Nephron progenitor cell (in vitro differentiated cells): ENCODE data around the gene WARS2.
"Not testable (repeated sequence)": the region's sequence is repeated elsewhere in the genome, so short reads cannot be mapped to it uniquely, and the experiment has no call there.

ENCODE experiments used
- DNase-seq: peaks from one replicate; pipeline ENCODE4 v3.0.0; 2021
- H3K27ac Mint-ChIP-seq: 2 replicates; pipeline ENCODE4 v1.8.0; 2021; ENCODE audit warnings: mild to moderate bottlenecking, moderate library complexity, mixed read lengths
- H3K27me3 Mint-ChIP-seq: 2 replicates; pipeline ENCODE4 v1.8.0; 2021; ENCODE audit warnings: mild to moderate bottlenecking, low read depth, mixed read lengths; ENCODE audit not compliant: poor library complexity
- H3K36me3 Mint-ChIP-seq: 2 replicates; pipeline ENCODE4 v1.8.0; 2021; ENCODE audit warnings: low read depth, mixed read lengths
- H3K4me1 Mint-ChIP-seq: 2 replicates; pipeline ENCODE4 v1.8.0; 2021; ENCODE audit warnings: mixed read lengths
- H3K4me3 Mint-ChIP-seq: 2 replicates; pipeline ENCODE4 v1.8.0; 2021; ENCODE audit warnings: mild to moderate bottlenecking, moderate library complexity, mixed read lengths
- H3K9me3 Mint-ChIP-seq: 2 replicates; pipeline ENCODE4 v1.8.0; 2021; ENCODE audit warnings: mild to moderate bottlenecking, moderate library complexity, mixed read lengths
- TF ChIP-seq, protein P1 (sequence below): fragments of 200-600 bp; sonication (generic); IDR thresholded peaks from 2 replicates; pipeline ENCODE4 v1.5.0; 2021; ENCODE audit warnings: antibody characterized with exemption

The WARS2 gene

DNA sequence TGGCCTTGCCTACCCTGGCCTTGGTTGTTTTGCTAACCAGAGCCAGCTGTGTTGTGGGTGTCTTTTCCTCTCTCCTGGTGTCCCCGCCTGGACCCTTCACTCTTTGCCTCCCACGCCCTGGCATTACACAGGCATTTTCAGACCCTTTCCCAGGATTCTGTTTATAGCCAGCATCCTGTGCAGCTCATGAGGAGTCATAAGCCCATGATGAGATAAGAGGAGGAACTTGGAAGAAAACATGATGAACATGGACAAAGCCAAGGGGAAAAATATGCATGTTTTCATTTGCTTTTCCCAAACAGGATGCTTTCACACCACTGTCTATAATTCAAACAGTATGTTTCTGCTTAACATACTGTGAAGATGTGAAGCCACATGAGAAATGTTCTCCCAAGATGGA is 18.7 kb upstream of the WARS2 start:
- Mint-ChIP-seq H3K27me3 (no peaks in the 10 kb centered on the region), H3K27ac (no peak overlapping the region), H3K9me3 (peaks cover 44% of the 10 kb centered on the region), H3K4me3 (no peak overlapping the region), H3K4me1 (no peaks in the 10 kb centered on the region), H3K36me3 (peaks cover 81% of the 10 kb centered on the region)
- no peak for DNase-seq
- TF ChIP-seq, protein P1, sequence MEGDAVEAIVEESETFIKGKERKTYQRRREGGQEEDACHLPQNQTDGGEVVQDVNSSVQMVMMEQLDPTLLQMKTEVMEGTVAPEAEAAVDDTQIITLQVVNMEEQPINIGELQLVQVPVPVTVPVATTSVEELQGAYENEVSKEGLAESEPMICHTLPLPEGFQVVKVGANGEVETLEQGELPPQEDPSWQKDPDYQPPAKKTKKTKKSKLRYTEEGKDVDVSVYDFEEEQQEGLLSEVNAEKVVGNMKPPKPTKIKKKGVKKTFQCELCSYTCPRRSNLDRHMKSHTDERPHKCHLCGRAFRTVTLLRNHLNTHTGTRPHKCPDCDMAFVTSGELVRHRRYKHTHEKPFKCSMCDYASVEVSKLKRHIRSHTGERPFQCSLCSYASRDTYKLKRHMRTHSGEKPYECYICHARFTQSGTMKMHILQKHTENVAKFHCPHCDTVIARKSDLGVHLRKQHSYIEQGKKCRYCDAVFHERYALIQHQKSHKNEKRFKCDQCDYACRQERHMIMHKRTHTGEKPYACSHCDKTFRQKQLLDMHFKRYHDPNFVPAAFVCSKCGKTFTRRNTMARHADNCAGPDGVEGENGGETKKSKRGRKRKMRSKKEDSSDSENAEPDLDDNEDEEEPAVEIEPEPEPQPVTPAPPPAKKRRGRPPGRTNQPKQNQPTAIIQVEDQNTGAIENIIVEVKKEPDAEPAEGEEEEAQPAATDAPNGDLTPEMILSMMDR, result no peak

DNA sequence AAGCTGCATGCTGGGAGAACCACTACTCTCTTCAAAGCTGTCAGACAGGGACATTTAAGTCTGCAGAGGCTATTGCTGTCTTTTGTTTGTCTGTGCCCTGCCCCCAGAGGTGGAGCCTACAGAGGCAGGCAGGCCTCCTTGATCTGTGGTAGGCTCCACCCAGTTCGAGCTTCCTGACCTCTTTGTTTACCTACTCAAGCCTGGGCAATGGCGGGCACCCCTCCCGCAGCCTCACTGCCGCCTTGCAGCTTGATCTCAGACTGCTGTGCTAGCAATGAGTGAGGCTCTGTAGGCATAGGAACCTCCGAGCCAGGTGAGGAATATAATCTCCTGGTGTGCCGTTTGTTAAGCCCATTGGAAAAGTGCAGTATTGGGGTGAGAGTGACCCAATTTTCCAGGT is 16.3 kb upstream of the WARS2 start:
- H3K4me3 Mint-ChIP-seq, H3K27ac Mint-ChIP-seq, H3K27me3 Mint-ChIP-seq, DNase-seq, H3K4me1 Mint-ChIP-seq: not testable (repeated sequence)
- H3K36me3 Mint-ChIP-seq, result peaks cover 84% of the 10 kb centered on the region
- peaks cover 60% of the 10 kb centered on the region for H3K9me3 Mint-ChIP-seq

DNA sequence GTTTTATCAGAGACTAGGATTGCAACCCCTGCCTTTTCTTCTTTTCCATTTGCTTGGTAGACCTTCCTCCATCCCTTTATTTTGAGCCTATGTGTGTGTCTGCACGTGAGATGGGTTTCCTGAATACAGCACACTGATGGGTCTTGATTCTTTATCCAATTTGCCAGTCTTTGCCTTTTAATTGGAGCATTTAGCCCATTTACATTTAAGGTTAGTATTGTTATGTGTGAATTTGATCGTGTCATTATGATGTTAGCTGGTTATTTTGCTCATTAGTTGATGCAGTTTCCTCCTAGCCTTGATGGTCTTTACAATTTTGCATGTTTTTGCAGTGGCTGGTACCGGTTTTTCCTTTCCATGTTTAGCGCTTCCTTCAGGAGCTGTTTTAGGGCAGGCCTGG is 14.6 kb upstream of the WARS2 start:
- H3K27ac Mint-ChIP-seq, DNase-seq, H3K4me1 Mint-ChIP-seq, H3K4me3 Mint-ChIP-seq, H3K27me3 Mint-ChIP-seq: not testable (repeated sequence)
- peaks cover 71% of the 10 kb centered on the region for H3K9me3 Mint-ChIP-seq
- peaks cover 89% of the 10 kb centered on the region for H3K36me3 Mint-ChIP-seq

DNA sequence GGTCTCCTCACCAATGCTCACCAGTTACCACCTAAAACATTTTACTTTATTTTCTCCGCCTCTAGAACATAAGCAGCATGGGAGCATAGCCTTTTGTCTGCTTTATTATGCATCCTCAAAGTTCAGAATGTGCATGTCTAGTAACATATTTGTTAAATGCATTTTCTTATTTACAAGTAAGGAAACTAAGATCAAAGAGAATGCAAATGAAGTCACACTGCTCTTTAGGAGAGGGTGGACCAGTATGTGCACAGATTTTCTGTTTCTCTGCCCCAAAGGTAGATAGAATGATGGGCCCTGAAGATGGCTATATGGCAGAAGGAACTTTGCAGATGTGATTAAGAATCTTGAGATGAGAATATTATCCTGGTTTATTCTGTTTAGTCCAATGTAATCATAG is 9.7 kb upstream of the WARS2 start:
- TF ChIP-seq, protein P1, result no peak
- H3K27ac Mint-ChIP-seq, result peak overlapping the region; percentile 46
- no peak overlapping the region for H3K4me3 Mint-ChIP-seq
- H3K9me3 Mint-ChIP-seq, result peaks cover 36% of the 10 kb centered on the region
- peaks cover 3% of the 10 kb centered on the region for H3K27me3 Mint-ChIP-seq
- H3K36me3 Mint-ChIP-seq, result peaks cover 81% of the 10 kb centered on the region
- no peaks in the 10 kb centered on the region for H3K4me1 Mint-ChIP-seq
- no peak for DNase-seq

DNA sequence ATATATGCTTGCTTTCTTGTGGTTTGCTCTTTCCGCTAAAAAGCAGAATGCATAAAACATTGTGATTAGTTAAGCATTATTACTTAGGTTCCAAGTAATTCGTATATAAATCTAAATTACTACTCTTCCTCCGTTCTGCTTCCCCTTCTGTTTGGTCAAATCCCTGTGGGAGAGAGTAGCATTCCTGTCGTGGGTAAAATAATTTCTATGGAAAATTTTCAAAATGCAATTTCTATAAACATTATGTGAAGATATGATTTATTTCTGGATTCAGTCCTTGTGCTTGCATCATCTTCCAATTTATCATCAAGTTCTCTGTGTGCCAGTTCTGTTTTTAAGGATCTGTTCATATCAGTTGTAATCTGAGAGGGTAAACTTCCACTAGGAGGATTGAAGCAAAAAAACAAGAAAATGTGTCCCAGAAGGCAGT is 7.2 kb upstream of the WARS2 start:
- TF ChIP-seq, protein P1, result no peak
- Mint-ChIP-seq H3K36me3 (peaks cover 60% of the 10 kb centered on the region), H3K27me3 (peaks cover 6% of the 10 kb centered on the region), H3K9me3 (peaks cover 15% of the 10 kb centered on the region), H3K4me1 (peaks cover 6% of the 10 kb centered on the region), H3K4me3 (no peak overlapping the region), H3K27ac (no peak overlapping the region)
- DNase-seq, result no peak

DNA sequence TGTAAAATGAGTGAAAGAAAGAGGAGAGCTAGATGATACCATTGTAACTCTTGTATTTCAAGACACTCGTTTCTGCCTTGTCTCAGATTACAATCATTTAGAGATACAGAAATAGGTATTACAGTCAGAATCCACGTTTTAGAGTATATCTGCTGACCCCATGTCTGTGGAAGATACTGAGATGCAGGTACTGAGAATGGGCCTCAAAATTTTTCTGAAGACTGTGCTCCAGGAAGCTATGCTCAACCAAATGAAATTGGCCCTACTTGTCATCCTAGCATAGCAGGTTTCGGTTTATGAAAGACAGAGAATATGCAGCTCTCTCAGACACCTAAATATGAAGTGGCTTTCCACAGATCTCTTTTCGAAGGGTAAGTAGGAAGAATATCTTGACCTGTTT is 6.0 kb upstream of the WARS2 start:
- Mint-ChIP-seq H3K9me3 (peaks cover 9% of the 10 kb centered on the region), H3K36me3 (peaks cover 59% of the 10 kb centered on the region), H3K4me1 (peaks cover 18% of the 10 kb centered on the region), H3K27ac (no peak overlapping the region), H3K4me3 (no peak overlapping the region), H3K27me3 (peaks cover 6% of the 10 kb centered on the region)
- DNase-seq, result no peak
- TF ChIP-seq, protein P1, result no peak

DNA sequence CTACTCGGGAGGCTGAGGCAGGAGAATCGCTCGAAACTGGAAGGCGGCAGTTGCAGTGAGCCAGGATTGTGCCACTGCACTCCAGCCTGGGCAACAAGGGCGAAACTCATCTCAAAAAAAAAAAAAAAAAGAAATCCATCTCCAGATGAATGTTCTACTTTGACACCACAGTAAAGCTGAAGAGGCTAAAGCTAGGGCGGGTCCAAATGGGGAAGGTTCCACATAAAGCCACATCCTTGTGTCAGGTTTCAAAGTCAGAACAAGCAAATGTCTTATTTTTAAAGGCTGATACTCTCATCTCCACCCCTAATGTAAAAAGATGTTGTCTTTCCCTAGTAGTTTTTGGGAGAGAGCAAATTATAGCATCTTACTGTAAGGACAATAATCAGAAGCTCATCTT is 4.4 kb upstream of the WARS2 start:
- no peak for DNase-seq
- Mint-ChIP-seq H3K27ac (no peak overlapping the region), H3K27me3 (peaks cover 3% of the 10 kb centered on the region), H3K36me3 (peaks cover 48% of the 10 kb centered on the region), H3K9me3 (peaks cover 5% of the 10 kb centered on the region), H3K4me3 (no peak overlapping the region), H3K4me1 (peaks cover 27% of the 10 kb centered on the region)
- TF ChIP-seq, protein P1, result no peak
